ENCODE data around the gene PGA4. TPM values are rescaled to one million over a fixed set of nuclear protein-coding genes. Genes with fewer than 3 reads are reported as not detected.

Gene PGA4
- total and polyA plus RNA-seq, 9 donors: 0.45 to 9.3 (median 1.4) TPM; not detected in 3

- Histone ChIP-seq H3K4me3 (no peak overlapping the region), H3K9me3 (no peaks in the 10 kb centered on the region), H3K36me3 (no peaks in the 10 kb centered on the region), H3K27ac (no peak overlapping the region), H3K27me3 (no peaks in the 10 kb centered on the region), H3K4me1 (ENCODE audit: insufficient read depth) (no peaks in the 10 kb centered on the region)
- 90 to 92% (median 91%) methylated on average over 15 of the region's 15 CpGs for WGBS, 3 donors
- no peak for DNase-seq
- intact Hi-C loops (cut with DNase I): no loop called here
- TF ChIP-seq POLR2A (IDR thresholded peaks at IDR 0.05): no peak
- TF ChIP-seq EP300 (IDR thresholded peaks at IDR 0.05): no peak
- TF ChIP-seq CTCF (IDR thresholded peaks at IDR 0.05): no peak
Observed at GRCh38 chr11:61268588-61269250, 46.6 kb downstream of the PGA4 start.

GRCh38 chr11:61270354-61271076 is 48.4 kb downstream of the PGA4 start:
- Histone ChIP-seq H3K27ac (no peak overlapping the region), H3K27me3 (no peaks in the 10 kb centered on the region), H3K9me3 (no peaks in the 10 kb centered on the region), H3K36me3 (no peaks in the 10 kb centered on the region), H3K4me1 (ENCODE audit: insufficient read depth) (no peaks in the 10 kb centered on the region), H3K4me3 (no peak overlapping the region)
- TF ChIP-seq EP300 (IDR thresholded peaks at IDR 0.05) (no peak), POLR2A (IDR thresholded peaks at IDR 0.05) (no peak), CTCF (IDR thresholded peaks at IDR 0.05) (no peak)
- 83 to 87% (median 86%) methylated on average over 7 of the region's 7 CpGs for WGBS, 3 donors
- intact Hi-C loops (cut with DNase I): no loop called here
- DNase-seq: no peak

GRCh38 chr11:61272731-61273130 is 50.6 kb downstream of the PGA4 start:
- Histone ChIP-seq H3K4me1 (ENCODE audit: insufficient read depth) (no peaks in the 10 kb centered on the region), H3K27ac (no peak overlapping the region), H3K4me3 (no peak overlapping the region), H3K27me3 (no peaks in the 10 kb centered on the region), H3K9me3 (no peaks in the 10 kb centered on the region), H3K36me3 (no peaks in the 10 kb centered on the region)
- WGBS, 3 donors: 96 to 99% (median 97%) methylated on average over 3 of the region's 3 CpGs
- no peak for DNase-seq
- TF ChIP-seq CTCF (IDR thresholded peaks at IDR 0.05) (no peak), EP300 (IDR thresholded peaks at IDR 0.05) (no peak), POLR2A (IDR thresholded peaks at IDR 0.05) (no peak)
- intact Hi-C loops (cut with DNase I): no loop called here

GRCh38 chr11:61273178-61274078 is 51.3 kb downstream of the PGA4 start:
- H3K36me3 ChIP-seq: no peaks in the 10 kb centered on the region
- DNase-seq: no peak
- no peak for TF ChIP-seq CTCF (IDR thresholded peaks at IDR 0.05)
- TF ChIP-seq POLR2A (IDR thresholded peaks at IDR 0.05): no peak
- no peak for TF ChIP-seq EP300 (IDR thresholded peaks at IDR 0.05)
- H3K27me3 ChIP-seq: no peaks in the 10 kb centered on the region
- no peaks in the 10 kb centered on the region for H3K9me3 ChIP-seq
- no peak overlapping the region for H3K4me3 ChIP-seq
- H3K27ac ChIP-seq: no peak overlapping the region
- WGBS, 3 donors: 82 to 87% (median 83%) methylated on average over 13 to 16 of the region's 16 CpGs
- no peaks in the 10 kb centered on the region for H3K4me1 ChIP-seq (ENCODE audit: insufficient read depth)
- intact Hi-C loops (cut with DNase I): no loop called here

Measured in ovary (tissue), 9 donors.